Muscle layer of colon (tissue), 2 donors: ENCODE results near the gene SOBP.

Experiments
- H3K27ac ChIP-seq: one replicate; pipeline ENCODE4 v1.7.0; 2013; ENCODE audit warnings: low read depth, mild to moderate bottlenecking, low read length, moderate library complexity
- H3K27me3 ChIP-seq, 2 donors: one replicate each; pipeline ENCODE4 v1.7.0; 2013; ENCODE audit warnings: low read length in 2 of 2, mild to moderate bottlenecking in 2 of 2; ENCODE audit not compliant: insufficient read depth in 2 of 2, control insufficient read depth in 1 of 2
- H3K36me3 ChIP-seq: one replicate; pipeline ENCODE4 v1.7.0; 2013; ENCODE audit warnings: mild to moderate bottlenecking, low read length; ENCODE audit not compliant: insufficient read depth
- H3K4me1 ChIP-seq: one replicate; pipeline ENCODE4 v1.7.0; 2013; ENCODE audit warnings: mild to moderate bottlenecking, low read length; ENCODE audit not compliant: insufficient read depth
- H3K4me3 ChIP-seq, 2 donors: one replicate each; pipeline ENCODE4 v1.7.0; 2013; ENCODE audit warnings: low read length in 2 of 2, low read depth in 1 of 2, mild to moderate bottlenecking in 1 of 2, moderate library complexity in 1 of 2
- H3K9ac ChIP-seq: one replicate; pipeline ENCODE4 v1.7.0; 2013; ENCODE audit warnings: low read length
- H3K9me3 ChIP-seq: one replicate; pipeline ENCODE4 v1.7.0; 2013; ENCODE audit warnings: mild to moderate bottlenecking, low read length
- donor health status: abdominal sarcoma.
- donor health status: Adenocarcinoma of cecum.

The SOBP gene

GRCh38 chr6:107598091-107598490, 108.2 kb downstream of the SOBP start:
- no peak overlapping the region for H3K9ac ChIP-seq
- H3K9me3 ChIP-seq = no peaks in the 10 kb centered on the region
- no peaks in the 10 kb centered on the region for H3K4me1 ChIP-seq
- H3K27me3 ChIP-seq = no peaks in the 10 kb centered on the region
- no peaks in the 10 kb centered on the region for H3K36me3 ChIP-seq
- no peak overlapping the region for H3K27ac ChIP-seq
- H3K4me3 ChIP-seq = no peak overlapping the region

- H3K27me3 ChIP-seq = no peaks in the 10 kb centered on the region
- H3K9ac ChIP-seq = no peak overlapping the region
- no peak overlapping the region for H3K27ac ChIP-seq
- no peaks in the 10 kb centered on the region for H3K4me1 ChIP-seq
- no peaks in the 10 kb centered on the region for H3K9me3 ChIP-seq
- H3K4me3 ChIP-seq = no peak overlapping the region
- no peaks in the 10 kb centered on the region for H3K36me3 ChIP-seq
These were observed 109.1 kb downstream of the SOBP start for GRCh38 chr6:107599043-107599442.

GRCh38 chr6:107600121-107600520, 110.2 kb downstream of the SOBP start:
- H3K36me3 ChIP-seq = no peaks in the 10 kb centered on the region
- H3K9ac ChIP-seq = no peak overlapping the region
- no peaks in the 10 kb centered on the region for H3K4me1 ChIP-seq
- H3K27ac ChIP-seq = no peak overlapping the region
- H3K9me3 ChIP-seq = no peaks in the 10 kb centered on the region
- H3K27me3 ChIP-seq = no peaks in the 10 kb centered on the region
- no peak overlapping the region for H3K4me3 ChIP-seq

GRCh38 chr6:107600936-107601335, 111.0 kb downstream of the SOBP start:
- no peaks in the 10 kb centered on the region for H3K27me3 ChIP-seq
- H3K27ac ChIP-seq = no peak overlapping the region
- no peak overlapping the region for H3K4me3 ChIP-seq
- H3K9me3 ChIP-seq = no peaks in the 10 kb centered on the region
- no peaks in the 10 kb centered on the region for H3K36me3 ChIP-seq
- no peaks in the 10 kb centered on the region for H3K4me1 ChIP-seq
- no peak overlapping the region for H3K9ac ChIP-seq

GRCh38 chr6:107601406-107601805, 111.5 kb downstream of the SOBP start:
- H3K27me3 ChIP-seq = no peaks in the 10 kb centered on the region
- H3K4me3 ChIP-seq = no peak overlapping the region
- no peak overlapping the region for H3K9ac ChIP-seq
- H3K27ac ChIP-seq = no peak overlapping the region
- H3K9me3 ChIP-seq = no peaks in the 10 kb centered on the region
- no peaks in the 10 kb centered on the region for H3K36me3 ChIP-seq
- H3K4me1 ChIP-seq = no peaks in the 10 kb centered on the region

- no peaks in the 10 kb centered on the region for H3K27me3 ChIP-seq
- no peaks in the 10 kb centered on the region for H3K36me3 ChIP-seq
- peaks cover 6% of the 10 kb centered on the region for H3K4me1 ChIP-seq
- no peak overlapping the region for H3K27ac ChIP-seq
- no peaks in the 10 kb centered on the region for H3K9me3 ChIP-seq
- no peak overlapping the region for H3K4me3 ChIP-seq
- H3K9ac ChIP-seq = no peak overlapping the region
These were observed 112.5 kb downstream of the SOBP start for GRCh38 chr6:107602321-107603005.

GRCh38 chr6:107603006-107603370, 113.1 kb downstream of the SOBP start:
- Histone ChIP-seq H3K27ac (no peak overlapping the region), H3K27me3 (no peaks in the 10 kb centered on the region), H3K4me1 (peaks cover 6% of the 10 kb centered on the region), H3K9ac (no peak overlapping the region), H3K9me3 (no peaks in the 10 kb centered on the region), H3K36me3 (no peaks in the 10 kb centered on the region), H3K4me3 (no peak overlapping the region)

GRCh38 chr6:107604549-107604948, 114.6 kb downstream of the SOBP start:
- Histone ChIP-seq H3K9ac (no peak overlapping the region), H3K36me3 (no peaks in the 10 kb centered on the region), H3K4me3 (no peak overlapping the region), H3K27me3 (no peaks in the 10 kb centered on the region), H3K9me3 (no peaks in the 10 kb centered on the region), H3K4me1 (peaks cover 6% of the 10 kb centered on the region), H3K27ac (no peak overlapping the region)

- no peaks in the 10 kb centered on the region for H3K36me3 ChIP-seq
- H3K4me1 ChIP-seq = peaks cover 13% of the 10 kb centered on the region
- H3K9me3 ChIP-seq = no peaks in the 10 kb centered on the region
- H3K27me3 ChIP-seq = no peaks in the 10 kb centered on the region
- no peak overlapping the region for H3K27ac ChIP-seq
- H3K9ac ChIP-seq = no peak overlapping the region
- no peak overlapping the region for H3K4me3 ChIP-seq
These were observed 116.5 kb downstream of the SOBP start for GRCh38 chr6:107606407-107606806.

GRCh38 chr6:107607116-107607515, 117.2 kb downstream of the SOBP start:
- no peaks in the 10 kb centered on the region for H3K27me3 ChIP-seq

GRCh38 chr6:107611094-107611810, 121.3 kb downstream of the SOBP start:
- no peak overlapping the region for H3K9ac ChIP-seq
- no peak overlapping the region for H3K4me3 ChIP-seq
- peaks cover 13% of the 10 kb centered on the region for H3K4me1 ChIP-seq
- no peaks in the 10 kb centered on the region for H3K9me3 ChIP-seq
- H3K27ac ChIP-seq = no peak overlapping the region
- no peaks in the 10 kb centered on the region for H3K27me3 ChIP-seq
- no peaks in the 10 kb centered on the region for H3K36me3 ChIP-seq

More at GRCh38 chr6:107607116-107607515, 117.2 kb downstream of the SOBP start:
- Histone ChIP-seq H3K4me1 (peaks cover 13% of the 10 kb centered on the region), H3K36me3 (no peaks in the 10 kb centered on the region), H3K9ac (no peak overlapping the region), H3K9me3 (no peaks in the 10 kb centered on the region), H3K4me3 (no peak overlapping the region), H3K27ac (no peak overlapping the region)
